H9 (cell line): ENCODE data around the gene FLCN. TPM values are rescaled to one million over a fixed set of nuclear protein-coding genes. Genes with fewer than 3 reads are reported as not detected.

Experiments used
- DNase-seq: peaks from one replicate; pipeline ENCODE4 v3.0.0-alpha.2; 2017
- H2AFZ ChIP-seq: one replicate; pipeline ENCODE4 v1.6.1; 2013; ENCODE audit warnings: mild to moderate bottlenecking, low read length, control low read depth, moderate library complexity
- H2AK5ac ChIP-seq: 2 replicates; pipeline ENCODE4 v1.6.1; 2013; ENCODE audit warnings: low read length, control low read depth, mixed read lengths; ENCODE audit not compliant: insufficient read length
- H2BK120ac ChIP-seq: one replicate; pipeline ENCODE4 v1.6.1; 2013; ENCODE audit warnings: low read depth, mild to moderate bottlenecking, low read length, control low read depth, inconsistent platforms; ENCODE audit not compliant: poor library complexity, severe bottlenecking
- H2BK12ac ChIP-seq: 2 replicates; pipeline ENCODE4 v1.6.1; 2013; ENCODE audit warnings: low read length, control low read depth, mixed read lengths, low read depth; ENCODE audit not compliant: insufficient read length
- H2BK15ac ChIP-seq: 2 replicates; pipeline ENCODE4 v1.6.1; 2013; ENCODE audit warnings: low read depth, low read length, control low read depth
- H2BK20ac ChIP-seq: one replicate; pipeline ENCODE4 v1.6.1; 2013; ENCODE audit warnings: low read depth, mild to moderate bottlenecking, low read length, control low read depth, inconsistent platforms; ENCODE audit not compliant: poor library complexity, severe bottlenecking
- H2BK5ac ChIP-seq: 2 replicates; pipeline ENCODE4 v1.6.1; 2013; ENCODE audit warnings: low read length, control low read depth, mixed read lengths; ENCODE audit not compliant: insufficient read length
- H3K14ac ChIP-seq: 2 replicates; pipeline ENCODE4 v1.6.1; 2013; ENCODE audit warnings: low read length, control low read depth; ENCODE audit not compliant: insufficient read depth
- H3K18ac ChIP-seq: 2 replicates; pipeline ENCODE4 v1.6.1; 2013; ENCODE audit warnings: low read depth, mild to moderate bottlenecking, mixed read lengths, low read length, control low read depth; ENCODE audit not compliant: insufficient read length
- H3K23ac ChIP-seq: 2 replicates; pipeline ENCODE4 v1.6.1; 2013; ENCODE audit warnings: low read length, control low read depth, mixed read lengths, low read depth; ENCODE audit not compliant: insufficient read length
- H3K23me2 ChIP-seq: 2 replicates; pipeline ENCODE4 v1.6.1; 2013; ENCODE audit warnings: low read depth, mild to moderate bottlenecking, mixed read lengths, low read length, control low read depth; ENCODE audit not compliant: insufficient read length, poor library complexity, severe bottlenecking
- H3K27ac ChIP-seq: 2 replicates; pipeline ENCODE4 v1.5.1; 2013; ENCODE audit warnings: low read length, control low read depth, mixed read lengths, low read depth; ENCODE audit not compliant: insufficient read length
- H3K27me3 ChIP-seq: 2 replicates; pipeline ENCODE4 v1.6.1; 2013; ENCODE audit warnings: low read length, control low read depth, inconsistent platforms; ENCODE audit not compliant: insufficient read depth
- H3K4ac ChIP-seq: 2 replicates; pipeline ENCODE4 v1.6.1; 2013; ENCODE audit warnings: low read depth, mild to moderate bottlenecking, control low read depth, inconsistent platforms, low read length, moderate library complexity
- H3K4me1 ChIP-seq: 2 replicates; pipeline ENCODE4 v1.6.1; 2013; ENCODE audit warnings: low read length, control low read depth, inconsistent platforms; ENCODE audit not compliant: insufficient read depth
- H3K4me2 ChIP-seq: 2 replicates; pipeline ENCODE4 v1.6.1; 2013; ENCODE audit warnings: low read length, control low read depth, mixed read lengths; ENCODE audit not compliant: insufficient read length, insufficient read depth
- H3K56ac ChIP-seq: 2 replicates; pipeline ENCODE4 v1.6.1; 2013; ENCODE audit warnings: low read depth, mild to moderate bottlenecking, mixed read lengths, low read length, control low read depth; ENCODE audit not compliant: insufficient read length
- H3K79me1 ChIP-seq: 2 replicates; pipeline ENCODE4 v1.6.1; 2013; ENCODE audit warnings: low read depth, mild to moderate bottlenecking, moderate library complexity, low read length, control low read depth, inconsistent platforms; ENCODE audit not compliant: insufficient read depth, poor library complexity, severe bottlenecking
- H3K79me2 ChIP-seq: 2 replicates; pipeline ENCODE4 v1.6.1; 2013; ENCODE audit warnings: low read length, control low read depth, inconsistent platforms; ENCODE audit not compliant: insufficient read depth
- H3K9ac ChIP-seq: 2 replicates; pipeline ENCODE4 v1.6.1; 2013; ENCODE audit warnings: low read length, control low read depth, mixed read lengths; ENCODE audit not compliant: insufficient read length; ENCODE audit errors: extremely low read depth
- H3K9me3 ChIP-seq: one replicate; pipeline ENCODE4 v1.6.1; 2013; ENCODE audit warnings: low read depth, low read length, inconsistent platforms; ENCODE audit not compliant: control insufficient read depth
- H3T11ph ChIP-seq: one replicate; pipeline ENCODE4 v1.6.1; 2013; ENCODE audit warnings: mild to moderate bottlenecking, low read length, control low read depth, inconsistent platforms
- H4K20me1 ChIP-seq: one replicate; pipeline ENCODE4 v1.6.1; 2013; ENCODE audit not compliant: control insufficient read depth, insufficient read length, insufficient read depth
- H4K5ac ChIP-seq: 2 replicates; pipeline ENCODE4 v1.6.1; 2013; ENCODE audit warnings: low read depth, mild to moderate bottlenecking, mixed read lengths, low read length, control low read depth; ENCODE audit not compliant: insufficient read length
- H4K8ac ChIP-seq: replicated peaks from 2 replicates; pipeline ENCODE4 v1.6.1; 2013; ENCODE audit warnings: low read length, control low read depth, mixed read lengths, low read depth; ENCODE audit not compliant: insufficient read length
- H4K91ac ChIP-seq: 2 replicates; pipeline ENCODE4 v1.6.1; 2013; ENCODE audit warnings: low read depth, mild to moderate bottlenecking, moderate library complexity, mixed read lengths, low read length, control low read depth; ENCODE audit not compliant: insufficient read length
- H3K27ac Mint-ChIP-seq, 3 experiments: 2 replicates in 2 of 3; 3 replicates in 1 of 3; pipeline ENCODE4 v1.8.0; 2020 to 2021; ENCODE audit warnings: mixed read lengths in 3 of 3, mild to moderate bottlenecking in 1 of 3, moderate library complexity in 1 of 3
- H3K27me3 Mint-ChIP-seq: 2 replicates; pipeline ENCODE4 v1.8.0; 2021; ENCODE audit warnings: low read depth, mild to moderate bottlenecking, moderate library complexity, mixed read lengths
- H3K36me3 Mint-ChIP-seq, 3 experiments: 2 replicates in 2 of 3; 3 replicates in 1 of 3; pipeline ENCODE4 v1.8.0; 2020 to 2021; ENCODE audit warnings: low read depth in 3 of 3, mixed read lengths in 3 of 3; ENCODE audit not compliant: insufficient read depth in 1 of 3
- H3K4me1 Mint-ChIP-seq, 2 experiments: 2 replicates each; pipeline ENCODE4 v1.8.0; 2020; ENCODE audit warnings: mixed read lengths in 2 of 2
- H3K4me3 Mint-ChIP-seq, 2 experiments: 2 replicates in 1 of 2; 3 replicates in 1 of 2; pipeline ENCODE4 v1.8.0; 2020 to 2021; ENCODE audit warnings: mild to moderate bottlenecking in 2 of 2, mixed read lengths in 2 of 2, moderate library complexity in 1 of 2
- H3K9me3 Mint-ChIP-seq, 2 experiments: 2 replicates in 1 of 2; 3 replicates in 1 of 2; pipeline ENCODE4 v1.8.0; 2020; ENCODE audit warnings: mild to moderate bottlenecking in 2 of 2, mixed read lengths in 2 of 2, moderate library complexity in 1 of 2
- CTCF ChIP-seq: fragments of 200-600 bp; sonication (generic); conservative IDR thresholded peaks from 3 replicates; pipeline ENCODE4 v1.8.0; 2021; ENCODE audit warnings: antibody characterized with exemption, mild to moderate bottlenecking
- WGBS: extraction: QIAGEN DNeasy Blood & Tissue Kit; methylation state at CpG from one replicate; pipeline ENCODE4 v1.1.7; 2013; ENCODE audit warnings: missing lambda C conversion rate, low lambda C conversion rate, mixed read lengths; ENCODE audit not compliant: insufficient read length; ENCODE audit errors: extremely low coverage; 5-methylcytosine and 5-hydroxymethylcytosine counted together
- total RNA-seq: library from RNA; stranded (reverse); gene quantifications from 2 replicates; pipeline ENCODE4 v1.2.1, GENCODE V29; 2021

Gene FLCN
- total RNA-seq, 1 experiment from 2014 or later, result 33.3 TPM

- peak overlapping the region in 1 of 3 experiments; percentile 68; a peak in 1 of 7 replicates for H3K27ac Mint-ChIP-seq
Measured at GRCh38 chr17:17172990-17173389, 64.0 kb downstream of the FLCN start.

More at GRCh38 chr17:17172990-17173389, 64.0 kb downstream of the FLCN start:
- H4K91ac ChIP-seq, result no peak overlapping the region
- H3K36me3 Mint-ChIP-seq, result peaks cover 16 to 68% (median 40%) of the 10 kb centered on the region in 3 experiments; a peak in 6 of 7 replicates
- H3K27ac ChIP-seq, result no peak overlapping the region
- H4K5ac ChIP-seq, result no peak overlapping the region
- no peaks in the 10 kb centered on the region for H3K27me3 ChIP-seq
- no peak overlapping the region for H3T11ph ChIP-seq
- H3K56ac ChIP-seq, result no peak overlapping the region
- no peak overlapping the region for H2BK120ac ChIP-seq
- no peak overlapping the region for H3K14ac ChIP-seq
- H4K20me1 ChIP-seq, result no peaks in the 10 kb centered on the region
- H3K23me2 ChIP-seq, result no peaks in the 10 kb centered on the region
- no peak for DNase-seq
- H2BK12ac ChIP-seq, result no peak overlapping the region
- no peaks in the 10 kb centered on the region for H3K79me2 ChIP-seq
- peaks cover 2 to 12% of the 10 kb centered on the region in 2 experiments; a peak in 2 of 4 replicates for H3K4me1 Mint-ChIP-seq
- no peak overlapping the region for H2BK5ac ChIP-seq
- H2AFZ ChIP-seq, result no peak overlapping the region
- no peak overlapping the region for H3K18ac ChIP-seq
- no peaks in the 10 kb centered on the region for H3K9me3 Mint-ChIP-seq
- H4K8ac ChIP-seq, result no peak overlapping the region
- no peaks in the 10 kb centered on the region for H3K79me1 ChIP-seq
- no peak overlapping the region for H3K4me2 ChIP-seq
- TF ChIP-seq CTCF, result no peak
- no peak overlapping the region for H2AK5ac ChIP-seq
- H3K4ac ChIP-seq, result no peak overlapping the region
- no peak overlapping the region for H3K23ac ChIP-seq
- no peak overlapping the region for H3K4me3 Mint-ChIP-seq
- no peak overlapping the region for H3K9ac ChIP-seq
- no peaks in the 10 kb centered on the region for H3K9me3 ChIP-seq
- H2BK20ac ChIP-seq, result no peak overlapping the region
- no peaks in the 10 kb centered on the region for H3K4me1 ChIP-seq
- WGBS, result no CpG with 5 or more reads among the region's 9 CpGs
- H2BK15ac ChIP-seq, result no peak overlapping the region
- H3K27me3 Mint-ChIP-seq, result no peaks in the 10 kb centered on the region
